HepG2 (cell line): ENCODE measurements around the gene CCDC88A. TPM values are rescaled to one million over a fixed set of nuclear protein-coding genes. Genes with fewer than 3 reads are reported as not detected.

Experiments
- CEBPB ChIP-seq: IDR thresholded peaks from 2 replicates; pipeline ENCODE4 v1.6.1; 2011; ENCODE audit warnings: low read depth, low read length, improper control_type of control experiment, borderline replicate concordance
- CREB1 ChIP-seq, 2 experiments: fragments of 450-650 bp in 1 of 2; IDR thresholded peaks; 2 replicates each; pipeline ENCODE4 v1.6.1; 2016 to 2017; ENCODE audit warnings: control low read depth in 1 of 2, mild to moderate bottlenecking in 1 of 2, missing compliant biosample characterization in 1 of 2, missing genetic modification characterization in 1 of 2
- GZF1 ChIP-seq: sonication (generic); formaldehyde crosslinking; IDR thresholded peaks from 2 replicates; pipeline ENCODE4 v1.5.1; 2020; ENCODE audit warnings: mild to moderate bottlenecking, missing genetic modification reagents
- HMG20B ChIP-seq: conservative IDR thresholded peaks from 2 replicates; pipeline ENCODE4 v1.6.1; 2016; ENCODE audit warnings: missing genetic modification reagents, missing compliant biosample characterization
- KLF9 ChIP-seq: IDR thresholded peaks from 2 replicates; pipeline ENCODE4 v1.6.1; 2016; ENCODE audit warnings: low read depth
- MXD4 ChIP-seq: IDR thresholded peaks from 2 replicates; pipeline ENCODE4 v1.6.1; 2016; ENCODE audit warnings: mild to moderate bottlenecking, missing biosample characterization, missing genetic modification reagents
- NCOA2 ChIP-seq: sonication (generic); formaldehyde crosslinking; IDR thresholded peaks from 2 replicates; pipeline ENCODE4 v1.8.0; 2022; ENCODE audit warnings: inconsistent platforms
- NCOR1 ChIP-seq: fragments of 200-600 bp; sonication (generic); IDR thresholded peaks from 2 replicates; pipeline ENCODE4 v1.7.0; 2017; ENCODE audit warnings: antibody characterized with exemption, low read length, borderline replicate concordance
- PHB2 ChIP-seq: fragments of 450-650 bp; IDR thresholded peaks from 2 replicates; pipeline ENCODE4 v1.6.1; 2018; ENCODE audit not compliant: partially characterized antibody
- SP1 ChIP-seq, 2 experiments: fragments of 450-650 bp in 1 of 2; sonication (generic) in 1 of 2; formaldehyde crosslinking in 1 of 2; IDR thresholded peaks; 2 replicates each; pipeline versions ENCODE4 v1.4.0 to v1.6.1; 2016 to 2020; ENCODE audit warnings: missing genetic modification reagents in 1 of 2
- SYNCRIP ChIP-seq: fragments of 200-400 bp; formaldehyde crosslinking; IDR thresholded peaks from 2 replicates; pipeline ENCODE4 v1.6.1; 2018; ENCODE audit warnings: mild to moderate bottlenecking, low read depth, low read length; ENCODE audit not compliant: insufficient read depth
- TAF1 ChIP-seq: sonication (generic); formaldehyde crosslinking; IDR thresholded peaks from 2 replicates; pipeline ENCODE4 v1.4.0; 2020; ENCODE audit warnings: missing genetic modification reagents
- TBX3 ChIP-seq: fragments of 450-650 bp; IDR thresholded peaks from 2 replicates; pipeline ENCODE4 v1.6.1; 2017; ENCODE audit warnings: antibody characterized with exemption, mild to moderate bottlenecking, inconsistent platforms, borderline replicate concordance
- TCF12 ChIP-seq, 2 experiments: fragments of 450-650 bp in 1 of 2; sonication (generic) in 1 of 2; formaldehyde crosslinking in 1 of 2; IDR thresholded peaks; 2 replicates each; pipeline versions ENCODE4 v1.6.1 to v1.8.0; 2017 to 2022; ENCODE audit warnings: antibody characterized with exemption in 1 of 2, mild to moderate bottlenecking in 1 of 2, missing genetic modification reagents in 1 of 2, moderate library complexity in 1 of 2
- TCF7 ChIP-seq: sonication (generic); IDR thresholded peaks from 2 replicates; pipeline ENCODE4 v1.6.1; 2016; ENCODE audit warnings: antibody characterized with exemption, low read depth
- THAP7 ChIP-seq: sonication (generic); formaldehyde crosslinking; IDR thresholded peaks from 2 replicates; pipeline ENCODE4 v1.8.1; 2023; ENCODE audit warnings: mild to moderate bottlenecking, missing genetic modification reagents
- USF2 ChIP-seq, 2 experiments: sonication (generic) in 1 of 2; formaldehyde crosslinking in 1 of 2; IDR thresholded peaks; 2 replicates each; pipeline versions ENCODE4 v1.5.1 to v1.6.1; 2011 to 2020; ENCODE audit warnings: borderline replicate concordance in 1 of 2, low read depth in 1 of 2, low read length in 1 of 2, mild to moderate bottlenecking in 1 of 2, missing genetic modification reagents in 1 of 2, moderate library complexity in 1 of 2
- ZBTB33 ChIP-seq: sonication (generic); formaldehyde crosslinking; IDR thresholded peaks from 2 replicates; pipeline ENCODE4 v1.4.0; 2020; ENCODE audit warnings: missing genetic modification reagents
- ZEB1 ChIP-seq: IDR thresholded peaks from 2 replicates; pipeline ENCODE4 v1.6.1; 2012; ENCODE audit warnings: mild to moderate bottlenecking, low read depth, inconsistent platforms; ENCODE audit not compliant: insufficient replicate concordance
- ZNF276 ChIP-seq: sonication (generic); formaldehyde crosslinking; IDR thresholded peaks from 2 replicates; pipeline ENCODE4 v1.4.0; 2020; ENCODE audit warnings: mild to moderate bottlenecking, low read depth, missing genetic modification reagents
- ZNF629 ChIP-seq: sonication (generic); formaldehyde crosslinking; conservative IDR thresholded peaks from 2 replicates; pipeline ENCODE4 v1.5.0; 2020; ENCODE audit warnings: missing genetic modification reagents
- ZNF780A ChIP-seq: sonication (generic); formaldehyde crosslinking; IDR thresholded peaks from 2 replicates; pipeline ENCODE4 v1.8.0; 2022; ENCODE audit warnings: mild to moderate bottlenecking, missing genetic modification reagents, moderate library complexity
- polyA plus RNA-seq, 8 experiments: library from polyadenylated mRNA; depleted of rRNA in 3 of 8; stranded (reverse) in 7 of 8; unstranded in 1 of 8; fragments of >200 nt; fragmentation: Illumina TruSeq in 4 of 8; extraction: Trizol in 4 of 8; gene quantifications; 2 replicates each; pipeline versions ENCODE4 v1.2.1 to v1.2.3, GENCODE V29; 2011 to 2016; ENCODE audit warnings: low read depth in 4 of 8, missing spikeins in 1 of 8, mixed read lengths in 1 of 8; ENCODE audit not compliant: insufficient read depth in 1 of 8
- total RNA-seq, 5 experiments: library from RNA; depleted of rRNA; stranded (reverse); fragments of >200 nt; fragmentation: Illumina TruSeq; extraction: Trizol; gene quantifications; 2 replicates each; pipeline ENCODE4 v1.2.3, GENCODE V29; 2016; ENCODE audit warnings: low read depth in 1 of 5

The CCDC88A gene
- total and polyA plus RNA-seq, 2 of the 13 experiments (the other 11 are each of a cell fraction or from before 2014, with no cell fraction given): 43.2 to 84.1 TPM

- peak; percentile 73 for TF ChIP-seq ZNF629 (CRISPR knock-in tag)
- TF ChIP-seq PHB2: no peak
- TF ChIP-seq GZF1 (CRISPR knock-in tag): no peak; the same call in 1 of the 2 replicates
- peak; percentile 69 for TF ChIP-seq CREB1 (IDR thresholded peaks at IDR 0.05)
- peak; percentile 88 for TF ChIP-seq CREB1 (CRISPR knock-in tag; IDR thresholded peaks at IDR 0.05)
- peak; percentile 87 for TF ChIP-seq NCOR1
- no peak for TF ChIP-seq TCF7
- TF ChIP-seq CEBPB: no peak
- TF ChIP-seq NCOA2 (CRISPR knock-in tag): peak; percentile 79
- peak; percentile 46; the same call in 1 of the 2 replicates for TF ChIP-seq KLF9 (CRISPR knock-in tag)
- no peak for TF ChIP-seq SYNCRIP
- no peak for TF ChIP-seq USF2 (IDR thresholded peaks at IDR 0.05; ENCODE audit: low read depth, low read length)
- peak; percentile 61; the same call in 1 of the 2 replicates for TF ChIP-seq USF2 (CRISPR knock-in tag; IDR thresholded peaks at IDR 0.05; ENCODE audit: borderline replicate concordance)
- peak; percentile 44; the same call in 1 of the 2 replicates for TF ChIP-seq TBX3
- TF ChIP-seq MXD4: peak; percentile 98
- TF ChIP-seq ZEB1: peak; percentile 93
- TF ChIP-seq ZNF276 (CRISPR knock-in tag): peak; percentile 81; the same call in 1 of the 2 replicates
- peak; percentile 80 for TF ChIP-seq ZBTB33
- peak; percentile 80 for TF ChIP-seq HMG20B (CRISPR knock-in tag)
- TF ChIP-seq ZNF780A (CRISPR knock-in tag): no peak
- peak; percentile 98 for TF ChIP-seq THAP7 (CRISPR knock-in tag)
- no peak for TF ChIP-seq SP1 (IDR thresholded peaks at IDR 0.05)
- peak; percentile 93 for TF ChIP-seq SP1 (CRISPR knock-in tag; IDR thresholded peaks at IDR 0.05)
- TF ChIP-seq TCF12 (IDR thresholded peaks at IDR 0.05): no peak
- TF ChIP-seq TCF12 (CRISPR knock-in tag; IDR thresholded peaks at IDR 0.05): peak; percentile 86; the same call in 1 of the 2 replicates
- peak; percentile 94 for TF ChIP-seq TAF1
These were observed 150.6 kb downstream of the CCDC88A start, which contains the start of gene MTIF2 (continued) for GRCh38 chr2:55268907-55269644.
